HG02798 (cell line): ENCODE data around the gene AEBP1.

ENCODE experiments used
- ATAC-seq: cut with Tn5 transposase; IDR thresholded peaks from one replicate; pipeline ENCODE4 v1.9.1; 2021; ENCODE audit warnings: mild to moderate bottlenecking; ENCODE audit not compliant: unreplicated experiment, poor library complexity

Gene AEBP1

GRCh38 chr7:44134943-44135628, 30.9 kb downstream of the AEBP1 start:
- no peak for ATAC-seq

DNA sequence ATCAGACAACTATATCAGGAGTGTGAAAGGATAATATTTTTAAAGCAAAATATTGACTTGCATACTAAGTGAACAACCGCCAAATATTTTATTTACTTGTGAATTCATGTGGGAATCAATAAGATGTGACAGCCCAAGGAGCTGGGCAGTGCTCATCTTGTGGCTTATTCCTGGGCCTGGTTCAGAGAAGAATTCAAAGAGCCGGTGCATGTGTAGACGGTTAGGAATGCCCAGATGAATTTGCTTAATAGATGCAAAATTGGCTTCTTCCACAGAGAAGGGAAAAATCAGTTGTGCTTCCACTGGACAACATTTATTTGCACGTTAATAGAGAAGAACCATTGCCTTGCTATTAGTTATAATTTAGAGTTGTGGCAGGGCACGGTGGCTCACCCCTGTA, 32.6 kb downstream of the AEBP1 start:
- no peak for ATAC-seq

- ATAC-seq, result no peak
Observed at GRCh38 chr7:44138698-44139097, 34.6 kb downstream of the AEBP1 start.

DNA sequence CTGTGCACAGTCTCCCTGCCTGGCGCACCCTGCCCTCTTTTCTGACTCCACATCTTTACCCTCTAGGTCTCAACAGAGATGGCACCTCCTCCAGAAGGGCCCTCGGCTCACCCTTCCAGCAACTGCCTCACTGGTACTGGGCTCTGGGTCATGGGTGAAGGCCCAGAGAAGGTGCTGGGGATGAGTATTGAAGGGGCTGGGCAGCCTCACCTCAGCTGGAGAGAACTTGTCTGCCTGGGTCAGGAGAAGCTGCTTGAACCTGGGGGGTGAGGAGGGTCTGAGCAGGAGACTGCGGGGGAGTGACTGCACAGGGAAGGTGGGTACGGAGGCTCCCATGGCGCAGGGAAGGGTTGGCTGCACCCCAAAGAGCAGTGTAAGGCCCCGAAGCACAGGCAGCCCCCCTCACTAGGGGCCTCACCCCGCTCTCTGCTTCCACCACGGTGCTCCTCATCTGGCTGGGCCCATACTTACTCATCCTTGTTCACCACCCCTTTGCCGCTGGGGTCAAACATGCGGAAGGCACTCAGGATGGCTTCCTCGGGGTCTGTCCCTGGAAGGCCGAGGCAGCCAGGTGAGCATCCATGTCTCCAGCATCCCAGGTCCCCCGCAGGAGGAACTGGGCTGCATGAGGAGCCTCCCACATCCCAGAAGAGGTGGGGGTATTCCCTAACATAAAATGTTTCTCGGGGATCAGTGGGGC, 35.3 kb downstream of the AEBP1 start:
- ATAC-seq, result no peak

- ATAC-seq, result no peak
Observed at GRCh38 chr7:44140341-44140740, 36.2 kb downstream of the AEBP1 start.

DNA sequence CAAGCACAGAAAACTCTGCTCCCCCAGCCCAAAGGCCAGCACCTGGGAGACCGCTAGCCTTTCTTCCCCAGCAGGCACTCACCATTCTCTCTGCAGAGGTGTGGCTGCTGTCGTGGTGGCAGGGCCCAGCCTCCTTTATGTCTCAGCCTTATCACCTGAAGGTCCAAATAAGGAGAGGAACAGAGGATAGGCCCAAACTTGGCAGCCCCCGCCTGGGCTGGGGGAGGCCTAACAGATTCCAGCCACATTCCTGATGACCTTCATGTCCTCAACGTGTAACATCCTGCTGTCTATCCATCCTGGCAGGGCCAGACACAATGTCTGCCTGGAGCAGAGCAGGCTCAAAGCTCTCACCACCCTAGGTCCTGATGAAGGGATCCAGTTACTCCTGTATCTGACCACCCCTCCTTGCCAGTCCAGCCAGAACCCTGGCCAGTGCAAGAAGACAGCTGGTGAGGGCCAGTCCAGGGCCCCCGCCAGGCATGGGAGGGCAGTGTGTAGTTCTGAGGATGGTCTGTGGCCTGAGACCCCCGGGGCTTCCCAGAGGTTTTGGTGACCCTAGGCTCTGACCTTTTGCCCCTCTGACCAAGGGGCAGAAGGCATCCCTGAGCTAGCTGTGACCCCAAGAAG, 37.2 kb downstream of the AEBP1 start, which contains the start of gene MYL7:
Gene MYL7 (minus strand): TSS at position 112 of the 630 bp plus-strand sequence. CDS start 27 bp downstream, at position 85.
- no peak for ATAC-seq

- no peak for ATAC-seq
Observed at GRCh38 chr7:44142028-44142427, 37.9 kb downstream of the AEBP1 start.

DNA sequence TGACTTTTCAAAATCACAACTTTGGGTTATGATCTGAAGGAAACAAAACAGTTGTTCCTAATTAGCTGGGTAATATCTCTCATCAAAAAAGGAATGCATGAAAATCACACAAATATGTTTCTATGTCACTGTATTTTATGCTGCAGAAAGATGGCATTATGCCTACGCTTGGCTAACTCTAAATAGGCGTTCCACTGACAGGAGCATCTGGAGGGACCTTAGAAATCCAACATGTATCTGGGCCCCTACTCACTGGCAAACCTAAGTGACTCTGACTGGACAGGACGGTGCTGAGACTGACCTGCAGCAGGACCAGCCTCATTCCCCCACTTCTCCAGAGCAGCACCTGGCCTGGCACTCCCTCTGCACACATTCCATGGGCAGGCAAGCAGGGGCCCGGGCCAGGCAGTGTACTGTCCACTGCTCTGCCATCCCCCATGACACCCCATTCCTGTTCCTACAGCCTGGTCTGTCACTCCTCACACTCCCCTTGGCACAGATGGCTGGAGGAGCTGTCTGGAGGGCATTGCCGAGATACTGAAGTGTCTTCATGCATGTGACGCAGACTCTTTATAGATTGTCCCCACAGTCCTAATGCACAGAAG, 39.6 kb downstream of the AEBP1 start:
- ATAC-seq, result no peak

DNA sequence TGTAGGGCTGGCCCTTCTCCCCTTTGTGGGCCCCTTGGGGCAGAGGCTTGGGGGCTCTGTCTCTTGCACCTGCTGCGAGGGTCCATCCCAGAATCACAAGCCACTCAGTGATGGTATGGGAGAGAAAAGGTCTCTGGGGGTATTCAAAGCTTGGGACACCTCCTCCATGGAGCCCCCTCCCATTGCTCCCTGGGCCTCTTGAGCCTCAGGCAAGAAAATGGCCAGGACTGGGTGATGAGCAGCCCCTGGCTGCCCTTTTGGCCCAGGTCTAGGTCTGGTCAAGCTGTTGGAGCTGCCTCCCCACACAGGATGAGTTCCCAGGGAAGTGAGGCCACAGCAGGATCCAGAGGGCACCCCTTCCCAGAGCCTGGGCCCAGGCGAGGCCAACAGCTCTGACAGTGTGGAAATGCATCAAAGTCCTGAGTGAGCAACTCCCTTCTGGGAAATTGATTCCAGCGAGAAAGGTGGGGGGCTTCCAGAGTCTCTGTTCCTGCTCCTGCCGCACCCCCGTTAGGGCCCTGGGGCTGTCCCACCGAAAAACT, 40.4 kb downstream of the AEBP1 start:
- no peak for ATAC-seq

GRCh38 chr7:44144968-44145478, 40.9 kb downstream of the AEBP1 start:
- no peak for ATAC-seq

DNA sequence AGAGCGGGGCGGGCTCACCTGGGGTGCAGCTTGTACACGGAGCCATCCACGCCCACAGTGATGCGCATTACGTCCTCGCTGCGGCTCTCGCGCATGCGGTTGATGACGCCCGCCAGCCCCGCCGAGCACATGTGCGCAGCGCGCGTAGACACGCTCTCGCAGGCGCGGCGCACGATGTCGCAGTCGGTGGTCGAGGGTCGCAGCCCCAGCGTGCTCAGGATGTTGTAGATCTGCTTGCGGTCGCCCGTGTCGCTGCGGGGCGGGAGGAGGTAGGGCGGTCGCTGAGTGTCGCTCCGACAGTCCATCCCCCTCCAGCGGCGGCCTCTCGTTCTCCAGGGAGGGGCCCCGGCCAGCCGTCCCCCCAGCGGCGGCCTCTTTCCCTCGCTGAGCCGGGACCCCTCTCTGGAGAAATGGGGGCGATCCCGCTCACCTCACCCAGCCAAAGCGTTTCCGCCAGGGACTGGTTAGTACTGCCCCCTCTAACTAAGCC, 41.4 kb downstream of the AEBP1 start:
- no peak for ATAC-seq

- no peak for ATAC-seq
Observed at GRCh38 chr7:44145969-44146911, 42.1 kb downstream of the AEBP1 start.

- no peak for ATAC-seq
Observed at GRCh38 chr7:44147026-44147991, 43.2 kb downstream of the AEBP1 start.

DNA sequence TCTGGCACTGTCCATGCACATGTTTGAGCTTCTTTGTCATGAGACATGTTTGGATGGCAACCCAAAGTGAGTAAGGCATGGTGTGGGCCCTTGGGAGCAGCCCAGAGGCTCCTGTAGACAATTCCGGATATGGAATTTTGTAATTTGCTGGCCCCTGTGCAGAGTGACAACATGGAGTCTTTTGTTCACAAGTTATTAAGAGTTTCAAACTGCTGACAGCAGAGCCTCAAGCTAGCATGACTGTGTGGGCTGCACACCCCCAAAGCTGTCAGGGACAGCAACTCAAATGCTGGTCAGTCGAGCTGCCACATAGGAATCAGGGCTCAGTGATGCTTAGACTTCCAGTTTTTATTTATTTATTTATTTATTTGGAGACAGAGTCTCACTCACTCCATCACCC, 44.0 kb downstream of the AEBP1 start:
- ATAC-seq, result no peak

DNA sequence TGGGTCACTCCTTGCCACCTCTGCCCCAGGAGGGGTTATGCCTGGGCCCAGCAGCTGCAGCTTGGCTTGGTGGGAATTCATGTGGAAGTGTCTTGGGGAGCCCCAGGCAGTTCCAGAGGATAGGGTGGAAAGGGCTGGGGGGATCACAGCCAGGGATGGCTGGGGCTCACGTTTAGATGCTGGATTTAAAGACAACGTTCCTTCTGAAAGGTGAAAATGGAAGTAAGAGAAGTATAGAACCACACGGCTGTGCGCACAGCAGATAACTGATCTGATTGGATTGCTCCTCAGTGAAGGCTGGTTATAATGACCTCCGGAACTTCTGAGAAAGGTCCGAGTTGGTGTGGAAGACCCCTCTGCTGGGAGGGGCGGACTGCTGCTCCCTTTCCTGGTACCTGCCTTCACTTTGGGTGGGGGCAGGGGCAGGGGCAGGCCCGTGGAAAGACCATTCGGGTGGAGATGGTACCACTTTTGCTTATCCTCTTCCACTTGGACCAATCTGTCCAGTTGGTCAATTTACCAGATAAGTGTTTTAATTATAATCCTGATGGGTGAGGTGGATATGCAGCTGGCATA, 44.9 kb downstream of the AEBP1 start:
- no peak for ATAC-seq

- no peak for ATAC-seq
Observed at GRCh38 chr7:44149571-44150465, 45.7 kb downstream of the AEBP1 start.

GRCh38 chr7:44150466-44150832, 46.3 kb downstream of the AEBP1 start:
- no peak for ATAC-seq
